SW480 (cell line): Measurements from ENCODE around the gene HIBCH.
"Not testable (repeated sequence)": the region's sequence is repeated elsewhere in the genome, so short reads cannot be mapped to it uniquely, and the experiment has no call there.

Source experiments
- DNase-seq: peaks from one replicate; pipeline ENCODE4 v3.0.0-alpha.2; 2016; ENCODE audit warnings: low spot score

Gene HIBCH

DNA sequence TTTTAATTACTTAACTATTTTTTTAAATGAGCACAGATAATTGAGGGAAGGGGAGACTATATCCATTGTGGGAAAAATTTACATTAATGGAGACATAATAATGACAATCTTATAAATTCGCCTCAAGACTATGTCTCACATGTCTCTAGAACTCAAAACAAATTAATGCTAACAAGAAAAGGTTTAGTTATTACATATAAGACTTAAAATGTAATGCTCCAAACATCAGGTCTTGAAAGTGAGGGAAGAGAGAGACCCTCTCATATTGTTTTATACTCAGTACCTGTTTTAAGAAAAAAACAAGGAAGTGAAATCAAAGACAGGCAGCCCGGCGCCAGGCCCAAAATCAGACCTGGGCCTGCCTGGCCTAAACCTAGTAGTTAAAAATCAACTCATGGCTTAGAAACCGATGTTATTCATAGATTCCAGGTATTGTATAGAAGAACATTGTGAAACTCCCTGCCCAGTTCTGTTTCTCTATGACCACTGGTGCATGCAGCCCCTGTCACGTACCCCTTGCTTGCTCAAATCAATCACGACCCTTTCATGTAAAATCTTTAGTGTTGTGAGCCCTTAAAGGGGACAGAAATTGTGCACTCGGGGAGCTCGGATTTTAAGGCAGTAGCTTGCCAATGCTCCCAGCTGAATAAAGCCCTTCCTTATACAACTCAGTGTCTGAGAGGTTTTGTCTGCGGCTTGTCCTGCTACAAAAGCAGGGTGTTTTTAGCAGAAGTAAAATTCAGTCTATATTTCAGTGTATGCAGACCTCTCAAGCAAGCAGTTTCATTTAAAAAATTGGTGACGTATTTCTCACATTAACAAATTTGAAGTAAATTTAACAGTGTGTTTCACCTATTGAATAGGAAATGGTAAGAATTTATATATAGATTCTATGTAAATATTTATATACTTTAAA is 161.8 kb downstream of the HIBCH start:
- DNase-seq: not testable (repeated sequence)

DNA sequence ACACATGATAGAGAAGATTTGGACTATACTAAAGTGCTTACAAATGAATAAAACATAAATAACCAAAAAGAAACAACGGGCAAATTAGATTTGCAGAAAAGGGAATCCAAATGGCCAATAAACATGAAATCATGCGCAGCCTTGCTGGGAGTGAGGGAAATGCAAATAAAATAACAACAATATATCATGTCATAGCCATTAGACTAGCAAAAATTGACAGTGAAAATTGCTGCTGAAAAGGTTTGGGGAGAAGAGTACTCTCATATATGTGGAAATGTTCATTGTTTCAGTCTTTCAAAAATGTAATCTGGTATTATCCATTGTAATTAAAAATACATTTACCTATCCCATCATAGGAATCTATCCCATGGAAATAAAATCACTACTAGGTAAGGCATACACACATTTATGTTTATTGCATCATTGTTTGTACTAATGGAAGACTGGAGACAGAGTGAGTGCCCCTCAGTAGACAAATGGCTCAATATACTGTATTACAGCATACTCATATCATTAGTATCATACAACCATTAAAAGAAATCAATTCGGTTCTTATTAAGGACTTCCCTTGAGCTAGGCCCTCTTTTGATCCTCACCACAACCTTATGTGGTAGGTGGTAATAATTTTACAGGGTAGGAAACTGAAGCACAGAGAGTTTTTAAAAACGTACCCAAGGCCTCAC is 163.0 kb downstream of the HIBCH start:
- DNase-seq: no peak
